BJ (cell line): Measurements from ENCODE around the gene ATP1A3. TPM values are rescaled to one million over a fixed set of nuclear protein-coding genes. Genes with fewer than 3 reads are reported as not detected.

Source experiments
- CTCF ChIA-PET: fragments of 350-600 bp; formaldehyde crosslinking; extraction: SDS; loops from one replicate; lab custom pipeline; 2021; ENCODE audit warnings: antibody characterized with exemption, inconsistent platforms; lab: Yijun Ruan, JAX
- POLR2A ChIA-PET: fragments of 300-600 bp; sonication (Branson Sonifier 250); formaldehyde crosslinking; extraction: SDS; loops from one replicate; lab custom pipeline; 2021; ENCODE audit warnings: antibody characterized with exemption; lab: Charles Lee
- DNase-seq: peaks from one replicate; pipeline ENCODE4 v3.0.0-alpha.2; 2011; ENCODE audit warnings: low read depth
- H3K27me3 ChIP-seq: 2 replicates; pipeline ENCODE4 v1.6.0; 2011; ENCODE audit warnings: low read length; ENCODE audit not compliant: control insufficient read depth, insufficient read depth
- H3K36me3 ChIP-seq: 2 replicates; pipeline ENCODE4 v1.5.1; 2011; ENCODE audit warnings: low read length; ENCODE audit not compliant: control insufficient read depth, insufficient read depth
- H3K4me3 ChIP-seq: 2 replicates; pipeline ENCODE4 v1.5.1; 2011; ENCODE audit warnings: low read depth, mild to moderate bottlenecking, control low read depth, low read length
- CTCF ChIP-seq: IDR thresholded peaks from 2 replicates; pipeline ENCODE4 v1.5.1; 2011; ENCODE audit warnings: low read depth, mild to moderate bottlenecking, control low read depth, inconsistent platforms, low read length, moderate library complexity; ENCODE audit not compliant: insufficient read depth
- polyA plus RNA-seq: library from polyadenylated mRNA; depleted of rRNA; stranded (reverse); fragments of >200 nt; gene quantifications from 2 replicates; pipeline ENCODE4 v1.2.3, GENCODE V29; 2011

The ATP1A3 gene
- polyA plus RNA-seq, 1 experiment: 0.32 TPM

DNA sequence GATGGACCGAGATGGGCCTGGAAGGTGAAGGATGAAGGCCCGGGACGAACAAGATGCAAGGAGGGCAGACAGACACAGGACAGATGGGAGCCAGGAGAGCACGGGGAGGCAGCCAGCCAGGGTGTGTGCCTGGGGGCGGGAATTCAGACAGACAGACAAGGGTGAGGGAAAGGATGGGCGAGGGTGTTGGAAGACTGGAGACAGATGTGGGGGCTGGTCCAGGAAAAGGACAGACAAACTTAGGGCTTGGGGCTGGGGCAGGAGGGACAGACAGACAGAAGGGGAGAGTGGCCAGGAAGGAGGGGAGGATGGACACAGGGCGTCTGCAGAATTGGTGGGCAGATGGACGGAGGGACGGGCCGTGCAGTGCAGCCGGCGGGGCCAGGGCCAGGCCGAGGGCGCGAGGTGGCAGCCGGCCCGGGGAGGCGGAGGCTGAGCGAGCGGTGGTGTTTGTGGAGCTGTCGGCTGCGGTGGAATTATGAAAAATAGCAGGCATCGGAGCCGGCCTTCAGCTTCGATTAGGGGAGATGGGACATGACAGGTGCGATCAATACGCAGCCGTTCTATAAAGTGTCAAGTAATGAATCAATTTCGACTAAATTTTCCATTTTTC is 61.2 kb downstream of the ATP1A3 start:
- H3K4me3 ChIP-seq: no peak overlapping the region
- H3K36me3 ChIP-seq: no peaks in the 10 kb centered on the region
- POLR2A ChIA-PET: interaction anchor here (0.6 kb wide), 1 partner anchor 1698 kb away, joined by 5 read pairs; no protein-coding TSS in a partner anchor
- TF ChIP-seq CTCF: no peak
- DNase-seq: no peak
- peaks cover 48% of the 10 kb centered on the region for H3K27me3 ChIP-seq
- CTCF ChIA-PET: interaction anchor here (0.7 to 2.0 kb wide), 3 partner anchors 41 to 291 kb away, joined by 3 to 6 read pairs (median 4); no protein-coding TSS in a partner anchor

DNA sequence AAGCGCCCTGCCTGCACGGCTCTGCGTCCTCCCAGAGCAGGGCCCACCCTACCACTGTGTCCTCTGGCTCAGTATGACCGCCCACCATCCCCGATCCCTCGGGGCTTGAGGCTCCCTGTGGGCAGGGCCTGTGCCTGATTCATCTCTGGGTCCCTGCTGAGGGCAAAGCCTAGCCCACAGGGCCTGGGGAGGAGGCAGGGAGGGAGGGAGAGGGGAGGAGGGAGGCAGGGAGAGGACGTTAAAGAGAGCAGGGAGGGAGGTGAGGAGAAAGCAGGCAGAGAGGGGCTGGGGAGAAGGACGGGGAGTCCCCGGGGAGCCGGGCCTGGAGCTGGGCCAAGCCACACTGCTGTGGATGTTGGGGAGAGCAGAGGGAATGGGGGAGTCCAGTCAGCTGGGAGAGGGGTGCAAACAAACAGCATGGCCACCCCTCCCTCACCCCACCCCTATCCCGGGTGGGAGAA is 61.7 kb downstream of the ATP1A3 start:
- no peak for TF ChIP-seq CTCF
- POLR2A ChIA-PET: interaction anchor here (0.6 kb wide), 1 partner anchor 1698 kb away, joined by 5 read pairs; no protein-coding TSS in a partner anchor
- CTCF ChIA-PET: interaction anchor here (0.9 to 2.0 kb wide), 2 partner anchors 40 to 59 kb away, joined by 4 to 6 read pairs; no protein-coding TSS in a partner anchor
- Histone ChIP-seq H3K36me3 (no peaks in the 10 kb centered on the region), H3K27me3 (peaks cover 53% of the 10 kb centered on the region), H3K4me3 (no peak overlapping the region)
- no peak for DNase-seq

DNA sequence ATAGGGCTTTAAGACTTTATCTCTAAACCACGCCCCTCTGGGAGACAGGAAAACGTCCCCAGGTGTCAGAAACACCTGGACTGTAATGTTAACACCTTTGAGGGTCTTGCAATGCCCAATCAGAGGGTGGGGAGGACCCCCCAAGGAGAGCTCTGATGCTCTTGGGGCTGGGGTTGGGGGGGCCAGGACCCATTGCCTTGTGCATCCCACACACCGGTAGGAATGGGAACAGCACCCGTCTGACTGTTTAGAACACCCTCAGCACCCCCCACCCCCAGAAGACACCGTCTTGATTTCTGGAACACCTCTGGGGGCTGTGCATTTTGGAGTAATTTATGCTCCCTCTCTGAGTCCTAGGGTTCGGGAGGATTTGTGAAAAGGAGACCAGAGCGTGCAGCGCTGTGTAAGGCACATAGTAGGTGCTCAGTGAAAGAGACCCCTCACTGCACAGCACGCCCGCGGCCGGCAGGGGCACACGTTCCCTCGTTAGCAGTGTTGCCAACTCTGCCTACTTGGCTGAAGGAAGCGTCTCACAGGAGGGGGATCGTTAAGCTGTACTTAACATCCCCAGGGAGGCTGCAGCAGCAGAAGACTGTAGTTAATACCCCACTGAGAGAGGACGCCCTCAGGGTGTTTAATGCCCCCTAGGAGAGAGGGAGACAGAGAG is 63.0 kb downstream of the ATP1A3 start:
- Histone ChIP-seq H3K4me3 (no peak overlapping the region), H3K36me3 (no peaks in the 10 kb centered on the region), H3K27me3 (peaks cover 61% of the 10 kb centered on the region)
- ChIA-PET POLR2A (no interaction called here), CTCF (interaction anchor here (0.7 to 1.5 kb wide), 3 partner anchors 12 to 29 kb away, joined by 3 to 5 read pairs (median 3); no protein-coding TSS in a partner anchor)
- peak; percentile 50 for TF ChIP-seq CTCF
- no peak for DNase-seq

DNA sequence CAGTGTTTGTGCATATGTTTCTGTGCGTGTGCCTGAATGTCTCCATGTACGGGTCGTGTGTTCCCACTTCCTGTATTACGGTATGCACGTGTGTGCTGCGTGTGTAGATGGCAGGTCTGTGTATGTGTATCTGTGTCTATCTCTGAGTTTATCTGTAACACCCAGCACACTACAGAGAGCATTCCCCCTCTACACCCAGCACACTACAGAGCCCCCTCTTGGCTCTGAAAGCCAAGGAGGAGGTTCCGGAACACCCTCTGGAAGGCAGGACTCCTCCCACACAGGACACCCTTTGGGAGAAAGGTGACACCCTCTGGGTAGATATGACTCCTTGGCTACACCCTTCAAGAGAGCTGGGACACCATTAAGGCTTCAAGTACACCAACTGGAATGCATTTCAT is 63.7 kb downstream of the ATP1A3 start:
- ChIA-PET POLR2A (no interaction called here), CTCF (interaction anchor here (0.7 to 1.5 kb wide), 3 partner anchors 11 to 29 kb away, joined by 3 to 5 read pairs (median 3); no protein-coding TSS in a partner anchor)
- Histone ChIP-seq H3K27me3 (peaks cover 64% of the 10 kb centered on the region), H3K36me3 (no peaks in the 10 kb centered on the region), H3K4me3 (no peak overlapping the region)
- DNase-seq: no peak
- no peak for TF ChIP-seq CTCF

DNA sequence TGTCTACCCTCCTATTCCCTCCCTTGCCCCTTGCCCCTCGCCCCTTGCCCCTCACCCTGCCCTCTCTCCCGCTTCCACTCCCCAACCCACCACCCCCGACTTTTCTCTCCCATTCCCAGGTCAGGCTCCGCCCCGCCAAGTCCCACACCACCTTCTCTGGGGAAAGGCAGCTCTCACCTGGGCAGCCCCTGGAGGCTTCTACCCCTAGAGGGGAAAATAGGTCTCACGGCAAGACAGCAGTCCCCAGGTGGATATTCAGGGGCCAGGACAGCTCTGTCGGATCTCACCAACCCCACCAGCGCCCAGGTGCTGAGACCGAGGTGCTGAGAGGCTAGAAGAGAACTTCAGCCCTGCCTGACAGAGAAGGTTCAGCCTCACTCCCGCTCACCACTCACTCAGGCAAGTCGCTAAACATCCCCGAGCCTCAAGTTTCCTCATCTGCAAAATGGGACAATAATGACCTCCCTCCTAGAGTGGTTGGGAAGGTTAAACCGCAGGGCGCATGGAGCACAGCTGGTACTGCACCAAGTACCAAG is 64.4 kb downstream of the ATP1A3 start:
- no peaks in the 10 kb centered on the region for H3K36me3 ChIP-seq
- H3K4me3 ChIP-seq: no peak overlapping the region
- POLR2A ChIA-PET: no interaction called here
- no peak for TF ChIP-seq CTCF
- CTCF ChIA-PET: interaction anchor here (0.7 to 1.5 kb wide), 2 partner anchors 16 to 21 kb away, joined by 3 to 5 read pairs; no protein-coding TSS in a partner anchor
- peaks cover 66% of the 10 kb centered on the region for H3K27me3 ChIP-seq
- no peak for DNase-seq
